IPS-15b (cell line): Measurements from ENCODE around the gene RNF2.
"Not testable (repeated sequence)": the region's sequence is repeated elsewhere in the genome, so short reads cannot be mapped to it uniquely, and the experiment has no call there.

Source experiments
- H3K27me3 ChIP-seq: one replicate; pipeline ENCODE4 v1.6.1; 2013; ENCODE audit warnings: low read length; ENCODE audit not compliant: control insufficient read depth, insufficient read depth
- H3K36me3 ChIP-seq: one replicate; pipeline ENCODE4 v1.6.1; 2013; ENCODE audit warnings: low read length; ENCODE audit not compliant: control insufficient read depth, insufficient read depth
- H3K4me1 ChIP-seq: one replicate; pipeline ENCODE4 v1.6.1; 2013; ENCODE audit warnings: mild to moderate bottlenecking, low read length; ENCODE audit not compliant: control insufficient read depth, insufficient read depth
- H3K4me3 ChIP-seq: one replicate; pipeline ENCODE4 v1.5.1; 2013; ENCODE audit warnings: low read depth, low read length
- H3K9ac ChIP-seq: one replicate; pipeline ENCODE4 v1.6.1; 2013; ENCODE audit warnings: low read depth, mild to moderate bottlenecking, low read length
- H3K9me3 ChIP-seq: one replicate; pipeline ENCODE4 v1.6.1; 2013; ENCODE audit warnings: mild to moderate bottlenecking, low read length; ENCODE audit not compliant: control insufficient read depth, insufficient read depth

Gene RNF2

DNA sequence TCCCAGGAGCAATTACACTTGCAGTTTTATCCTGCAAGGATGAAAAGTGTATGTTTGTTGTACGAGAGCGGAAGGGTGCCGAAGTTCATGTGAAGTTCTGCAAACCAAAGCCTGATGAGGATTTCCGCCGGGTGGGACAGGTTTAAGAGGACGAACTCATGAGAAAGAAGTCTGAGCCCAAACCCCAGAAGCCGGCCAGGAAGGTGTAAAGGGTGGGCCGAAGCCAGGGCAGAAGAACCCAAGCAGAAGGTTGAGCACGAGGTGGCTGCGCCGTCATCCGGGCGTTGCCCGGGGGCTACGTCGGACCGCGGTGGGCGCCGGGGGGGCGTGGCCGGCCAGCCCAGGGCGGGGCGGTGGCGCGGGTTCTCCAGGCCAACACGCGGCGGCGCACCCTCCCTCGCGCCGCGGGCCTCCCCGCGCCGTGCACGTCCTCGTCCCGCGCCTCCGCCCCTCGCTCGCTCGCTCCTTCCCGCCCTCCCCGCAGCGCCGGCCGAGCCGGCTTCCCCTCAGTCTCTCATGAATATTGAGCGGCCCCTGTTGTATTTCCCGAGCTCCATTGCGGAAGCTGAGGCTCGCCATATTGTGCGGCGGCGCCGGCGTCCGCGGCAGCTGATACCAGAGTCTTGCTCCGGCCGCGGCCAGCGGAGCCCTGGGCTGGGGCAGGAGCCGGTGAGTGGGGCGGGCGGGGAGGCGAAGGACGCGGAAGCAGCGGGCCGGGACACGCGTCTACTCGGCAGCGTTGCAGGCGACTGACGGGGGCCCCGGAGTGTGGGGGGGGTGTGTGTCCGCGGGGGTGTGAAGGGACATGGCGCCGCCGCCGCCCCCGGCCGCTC is at the start of gene RNF2:
RNF2 (plus strand) TSS at position 578 of the 833 bp plus-strand sequence. CDS start 41,996 bp downstream, outside the sequence.
- Histone ChIP-seq H3K9me3 (no peaks in the 10 kb centered on the region), H3K4me1 (peaks cover 19% of the 10 kb centered on the region), H3K9ac (peak within 1 kb of the TSS; percentile 92), H3K36me3 (no peaks in the 10 kb centered on the region), H3K4me3 (peak within 1 kb of the TSS; percentile 89), H3K27me3 (peaks cover 21% of the 10 kb centered on the region)

DNA sequence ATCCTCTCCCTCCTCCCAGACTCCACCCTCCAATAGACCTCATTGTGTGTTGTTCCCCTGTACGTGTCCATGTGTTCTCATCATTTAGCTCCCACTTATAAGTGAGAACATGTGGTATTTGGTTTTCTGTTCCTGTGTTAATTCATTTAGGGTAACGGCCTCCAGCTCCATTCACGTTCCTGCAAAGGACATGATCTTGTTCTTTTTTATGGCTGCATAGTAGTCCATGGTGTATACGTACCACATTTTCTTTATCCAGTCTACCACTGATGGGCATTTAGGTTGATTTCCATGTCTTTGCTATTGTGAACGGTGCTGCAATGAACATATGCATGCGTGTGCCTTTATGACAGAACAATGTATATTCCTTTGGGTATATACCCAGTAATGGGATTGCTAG is 45.4 kb upstream of the RNF2 start:
- H3K4me1 ChIP-seq, H3K27me3 ChIP-seq, H3K9ac ChIP-seq, H3K36me3 ChIP-seq, H3K4me3 ChIP-seq, H3K9me3 ChIP-seq: not testable (repeated sequence)

DNA sequence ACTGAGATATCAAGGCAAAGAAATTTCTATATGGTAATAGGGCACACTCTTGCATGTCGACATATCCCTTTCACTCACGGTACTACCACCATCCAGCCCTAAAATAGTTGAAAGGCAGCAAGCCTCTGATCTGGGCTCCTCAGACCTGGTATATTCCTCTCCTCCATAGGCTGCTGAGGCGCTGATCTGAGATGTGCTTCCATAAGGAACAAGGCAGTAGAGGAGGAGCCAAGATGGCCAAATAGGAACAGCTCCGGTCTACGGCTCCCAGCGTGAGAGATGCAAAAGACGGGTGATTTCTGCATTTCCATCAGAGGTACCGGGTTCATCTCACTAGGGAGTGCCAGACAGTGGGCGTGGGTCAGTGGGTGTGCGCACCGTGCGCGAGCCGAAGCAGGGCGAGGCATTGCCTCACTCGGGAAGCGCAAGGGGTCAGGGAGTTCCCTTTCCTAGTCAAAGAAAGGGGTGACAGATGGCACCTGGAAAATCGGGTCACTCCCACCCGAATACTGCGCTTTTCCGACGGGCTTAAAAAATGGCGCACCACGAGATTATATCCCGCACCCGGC is 44.0 kb upstream of the RNF2 start:
- H3K27me3 ChIP-seq, H3K9me3 ChIP-seq, H3K4me1 ChIP-seq, H3K9ac ChIP-seq, H3K36me3 ChIP-seq: not testable (repeated sequence)
- peak overlapping the region; percentile 6 for H3K4me3 ChIP-seq

DNA sequence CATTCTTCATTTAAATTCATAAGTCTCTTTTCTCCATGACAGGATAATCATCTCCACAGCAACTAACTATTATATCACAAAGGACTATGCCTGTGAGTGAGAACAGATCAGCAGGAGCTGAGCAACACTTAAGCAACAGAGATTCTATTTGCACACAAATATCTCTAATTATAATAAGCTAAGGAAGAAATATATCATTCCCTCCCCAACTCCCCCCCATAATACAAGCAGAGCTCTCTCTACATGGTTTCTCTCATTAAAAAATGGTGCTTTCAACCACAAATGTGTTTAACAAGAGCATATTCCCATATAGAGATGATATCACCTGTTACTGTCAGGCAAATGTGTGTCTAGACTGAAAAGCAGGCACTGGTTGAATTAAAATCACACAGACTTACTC is 36.5 kb upstream of the RNF2 start:
- Histone ChIP-seq H3K27me3 (no peaks in the 10 kb centered on the region), H3K4me3 (no peak overlapping the region), H3K9me3 (no peaks in the 10 kb centered on the region), H3K9ac (no peak overlapping the region), H3K4me1 (no peaks in the 10 kb centered on the region), H3K36me3 (no peaks in the 10 kb centered on the region)

DNA sequence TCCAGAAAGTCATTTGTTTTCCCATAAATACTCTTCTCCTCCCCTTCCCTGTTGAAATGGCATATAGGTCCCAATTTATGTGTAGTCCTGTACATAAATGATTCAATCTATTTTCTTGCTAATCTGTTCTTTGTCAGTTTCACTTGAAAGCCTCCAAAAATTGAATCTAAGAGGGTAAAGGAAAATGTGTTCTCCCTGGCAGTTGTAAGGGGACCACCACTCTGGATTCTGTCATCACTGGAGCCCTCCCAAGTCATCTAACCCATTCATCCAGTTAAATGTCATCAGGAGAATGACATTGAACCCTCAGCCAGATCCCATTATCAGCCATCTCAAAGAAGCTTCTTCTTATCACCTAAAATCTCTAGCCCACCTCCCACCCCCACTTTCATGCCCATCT is 35.0 kb upstream of the RNF2 start:
- H3K4me1 ChIP-seq: no peaks in the 10 kb centered on the region
- H3K9ac ChIP-seq: no peak overlapping the region
- no peak overlapping the region for H3K4me3 ChIP-seq
- H3K9me3 ChIP-seq: no peaks in the 10 kb centered on the region
- H3K36me3 ChIP-seq: no peaks in the 10 kb centered on the region
- no peaks in the 10 kb centered on the region for H3K27me3 ChIP-seq

DNA sequence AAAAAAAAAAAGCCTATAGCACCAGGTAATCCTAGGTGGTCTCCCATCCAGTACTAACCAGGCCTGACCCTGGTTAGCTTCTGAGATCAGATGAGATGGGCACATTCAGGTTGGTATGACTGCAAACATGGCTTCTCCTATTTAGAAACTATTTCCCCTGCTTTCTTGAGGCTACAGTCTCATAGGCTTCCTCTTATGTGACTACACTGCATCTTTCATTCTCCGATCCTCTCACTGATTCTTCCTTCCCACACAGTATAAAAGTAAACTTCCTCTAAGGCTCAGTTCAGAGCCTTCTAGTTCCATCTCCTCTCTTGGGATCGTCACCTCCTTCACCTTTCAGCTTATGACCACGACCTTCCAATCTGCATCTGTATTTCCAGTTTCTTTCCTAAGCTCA is 30.4 kb upstream of the RNF2 start:
- Histone ChIP-seq H3K9me3 (no peaks in the 10 kb centered on the region), H3K4me1 (no peaks in the 10 kb centered on the region), H3K9ac (no peak overlapping the region), H3K27me3 (no peaks in the 10 kb centered on the region), H3K4me3 (no peak overlapping the region), H3K36me3 (no peaks in the 10 kb centered on the region)

DNA sequence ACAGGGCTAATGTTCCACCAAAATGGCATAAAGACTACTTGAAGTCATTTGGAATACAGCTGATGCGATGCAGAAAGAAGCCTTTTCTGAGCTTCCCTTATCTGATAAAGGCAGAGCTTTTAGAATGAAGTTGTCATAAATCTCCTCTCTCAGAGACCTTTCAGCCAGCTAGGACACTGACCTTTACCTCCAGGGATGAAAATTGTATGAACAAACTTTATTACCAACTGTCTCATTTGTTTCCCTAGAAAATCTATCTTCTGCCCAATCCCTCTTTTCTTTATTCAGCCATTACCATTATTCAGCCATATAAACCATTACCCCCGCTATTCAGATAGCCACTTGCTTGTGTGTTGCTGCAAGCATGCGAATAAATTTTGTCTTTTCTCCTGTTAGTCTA is 29.7 kb upstream of the RNF2 start:
- no peaks in the 10 kb centered on the region for H3K27me3 ChIP-seq
- no peaks in the 10 kb centered on the region for H3K36me3 ChIP-seq
- H3K4me3 ChIP-seq: no peak overlapping the region
- H3K9ac ChIP-seq: no peak overlapping the region
- no peaks in the 10 kb centered on the region for H3K9me3 ChIP-seq
- no peaks in the 10 kb centered on the region for H3K4me1 ChIP-seq

DNA sequence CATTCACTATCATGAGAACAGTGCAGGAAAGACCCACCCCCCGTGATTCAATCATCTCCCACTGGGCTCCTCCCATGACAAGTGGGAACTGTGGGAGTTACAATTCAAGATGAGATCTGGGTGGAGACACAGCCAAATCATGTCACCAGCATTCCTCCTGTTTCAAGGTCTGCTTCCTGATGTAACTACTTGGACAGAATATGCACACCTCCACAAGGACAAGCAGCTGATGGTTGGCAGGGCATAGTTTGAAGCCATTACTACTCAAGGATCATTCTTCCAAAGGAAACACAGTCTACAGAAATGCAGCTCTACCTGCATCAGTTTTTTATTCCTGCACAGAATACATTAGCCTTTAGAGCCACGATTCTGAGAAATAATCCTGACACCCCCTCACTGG is 28.5 kb upstream of the RNF2 start:
- H3K36me3 ChIP-seq: no peaks in the 10 kb centered on the region
- no peak overlapping the region for H3K4me3 ChIP-seq
- no peaks in the 10 kb centered on the region for H3K9me3 ChIP-seq
- no peaks in the 10 kb centered on the region for H3K4me1 ChIP-seq
- no peak overlapping the region for H3K9ac ChIP-seq
- no peaks in the 10 kb centered on the region for H3K27me3 ChIP-seq

DNA sequence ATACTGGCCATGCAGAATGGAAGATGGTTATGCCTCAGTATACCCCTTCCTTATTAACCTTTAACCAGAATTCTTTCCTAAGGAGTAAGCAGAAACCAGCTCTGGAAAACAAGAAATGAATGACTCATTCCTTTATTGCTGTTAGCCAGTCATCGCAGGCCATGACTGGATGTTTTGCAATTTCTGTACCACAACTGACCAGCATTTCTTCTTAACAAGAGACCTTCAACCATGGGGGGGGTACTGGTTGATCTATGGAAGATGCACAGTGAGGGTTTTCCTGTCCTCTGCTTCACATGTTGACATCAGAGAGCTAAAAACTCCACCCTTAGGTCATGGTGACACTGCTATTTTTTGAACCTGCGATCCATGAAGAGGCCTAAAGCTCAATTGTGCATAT is 28.0 kb upstream of the RNF2 start:
- H3K27me3 ChIP-seq: no peaks in the 10 kb centered on the region

DNA sequence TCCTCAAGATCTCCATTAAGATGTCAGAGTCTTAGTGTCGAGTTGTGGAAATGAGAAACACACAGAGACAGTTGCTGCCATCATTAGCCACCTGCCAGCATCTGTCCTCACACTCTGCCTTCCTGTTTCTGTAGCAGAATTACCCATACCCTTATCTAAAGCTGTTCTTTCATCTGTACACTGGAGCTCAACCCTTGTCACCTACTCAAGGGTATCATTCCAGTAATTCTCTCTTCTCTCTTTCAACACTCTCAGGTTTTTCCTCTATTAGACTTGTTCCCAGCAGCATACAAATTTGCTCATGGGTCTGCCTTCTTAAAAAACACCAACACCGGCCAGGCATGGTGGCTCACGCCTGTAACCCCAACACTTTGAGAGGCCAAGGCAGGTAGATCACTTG is 27.4 kb upstream of the RNF2 start:
- no peaks in the 10 kb centered on the region for H3K27me3 ChIP-seq

More for the DNA sequence above, 28.0 kb upstream of the RNF2 start:
- no peaks in the 10 kb centered on the region for H3K4me1 ChIP-seq
- no peaks in the 10 kb centered on the region for H3K9me3 ChIP-seq
- no peaks in the 10 kb centered on the region for H3K36me3 ChIP-seq
- H3K9ac ChIP-seq: no peak overlapping the region
- H3K4me3 ChIP-seq: no peak overlapping the region

DNA sequence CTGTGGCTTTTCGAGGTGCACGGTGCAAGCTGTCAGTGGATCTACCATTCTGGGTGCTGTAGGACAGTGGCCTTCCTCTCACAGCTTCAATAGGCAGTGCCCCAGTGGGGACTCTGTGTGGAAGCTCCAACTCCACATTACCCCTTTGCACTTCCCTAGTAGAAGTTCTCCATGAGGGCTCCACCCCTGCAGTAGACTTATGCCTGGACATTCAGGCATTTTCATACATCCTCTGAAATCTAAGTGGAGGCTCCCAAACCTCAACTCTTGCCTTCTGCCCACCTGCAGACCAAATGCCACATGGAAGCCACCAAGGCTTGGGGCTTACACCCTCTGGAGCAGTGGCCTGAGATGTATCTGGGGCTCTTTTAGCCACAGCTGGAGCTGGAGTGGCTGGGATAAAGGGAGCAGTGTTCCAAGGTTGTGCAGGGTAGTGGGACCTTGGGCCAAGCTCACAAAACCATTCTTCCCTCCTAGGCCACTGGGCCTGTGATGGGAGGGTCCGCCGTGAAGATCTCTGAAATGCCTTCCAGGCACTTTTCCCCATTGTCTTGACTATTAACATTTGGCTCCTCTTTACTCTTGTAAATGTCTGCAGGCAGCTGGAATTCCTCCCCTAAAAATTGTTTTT is 18.0 kb upstream of the RNF2 start:
- no peaks in the 10 kb centered on the region for H3K36me3 ChIP-seq
- H3K27me3 ChIP-seq: no peaks in the 10 kb centered on the region
- H3K4me3 ChIP-seq: no peak overlapping the region
- H3K4me1 ChIP-seq: no peaks in the 10 kb centered on the region
- no peak overlapping the region for H3K9ac ChIP-seq
- peaks cover 8% of the 10 kb centered on the region for H3K9me3 ChIP-seq

More for the DNA sequence above, 27.4 kb upstream of the RNF2 start:
- H3K9ac ChIP-seq: no peak overlapping the region
- no peak overlapping the region for H3K4me3 ChIP-seq
- H3K36me3 ChIP-seq: no peaks in the 10 kb centered on the region
- no peaks in the 10 kb centered on the region for H3K4me1 ChIP-seq
- H3K9me3 ChIP-seq: no peaks in the 10 kb centered on the region

DNA sequence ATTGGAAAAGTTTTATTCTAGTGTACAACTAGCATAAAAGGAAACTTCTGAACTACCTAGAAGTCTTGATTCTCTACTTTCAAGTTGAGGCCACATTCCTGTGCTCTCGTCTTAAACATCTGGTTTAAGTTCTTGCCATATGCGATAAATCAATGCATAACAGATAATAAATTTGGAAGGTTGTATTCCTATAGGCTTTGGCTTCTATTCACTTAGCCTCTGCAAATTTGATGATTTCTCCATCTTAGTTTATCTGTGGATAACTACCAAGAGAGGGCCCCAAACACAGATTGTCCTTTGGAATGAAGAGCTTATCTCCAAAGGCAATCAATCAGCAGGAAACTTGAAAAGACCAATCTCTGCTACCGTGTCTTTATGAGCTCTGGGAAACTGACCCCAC is 11.7 kb upstream of the RNF2 start:
- Histone ChIP-seq H3K4me1 (no peaks in the 10 kb centered on the region), H3K27me3 (no peaks in the 10 kb centered on the region), H3K4me3 (no peak overlapping the region), H3K9me3 (no peaks in the 10 kb centered on the region), H3K9ac (no peak overlapping the region), H3K36me3 (no peaks in the 10 kb centered on the region)
